ENCODE measurements around the gene RAPGEF5. TPM values are rescaled to one million over a fixed set of nuclear protein-coding genes. Genes with fewer than 3 reads are reported as not detected.

RAPGEF5 gene
- total RNA-seq, 2 donors from 2014 or later = 7.4 to 29.8 TPM

- H3K27me3 ChIP-seq (replicated peaks; ENCODE audit: insufficient read depth) = no peaks in the 10 kb centered on the region
- H3K27ac ChIP-seq = no peak overlapping the region
- intact Hi-C loops (cut with DNase I) = no loop called here
- no peak overlapping the region for H3K4me3 ChIP-seq
- no peaks in the 10 kb centered on the region for H3K9me3 ChIP-seq
- no peak for TF ChIP-seq CTCF (IDR thresholded peaks at IDR 0.05)
- TF ChIP-seq POLR2AphosphoS5 (IDR thresholded peaks at IDR 0.05) = no peak
- TF ChIP-seq POLR2A (IDR thresholded peaks at IDR 0.05) = no peak
- H3K4me1 ChIP-seq (replicated peaks) = no peaks in the 10 kb centered on the region
- no peaks in the 10 kb centered on the region for H3K36me3 ChIP-seq
- no peak for DNase-seq (ENCODE audit: low spot score)
- 53% methylated on average over 21 of the region's 21 CpGs for WGBS
Observed at GRCh38 chr7:22193450-22193983, 163.4 kb downstream of the RAPGEF5 start.

DNA sequence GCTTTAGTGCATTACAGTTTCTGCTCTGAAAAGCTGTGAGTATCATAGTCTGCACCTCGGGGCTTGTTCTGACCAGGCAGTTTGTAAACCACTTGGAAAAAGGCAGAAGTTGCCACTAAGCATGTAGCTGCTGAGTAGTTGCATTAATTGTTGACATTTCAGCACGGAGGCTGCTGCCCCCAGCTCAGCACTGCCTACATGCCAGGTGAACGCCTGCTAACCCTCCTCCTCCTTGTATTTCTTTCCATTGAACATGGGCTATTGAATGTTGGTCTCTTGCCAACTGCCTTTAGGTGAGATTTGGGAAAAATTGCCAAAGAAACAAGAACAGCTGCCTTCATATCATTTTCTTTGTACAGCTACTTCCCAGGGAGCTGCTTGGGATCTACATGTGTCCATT, 164.2 kb downstream of the RAPGEF5 start:
- no peak for TF ChIP-seq POLR2A (IDR thresholded peaks at IDR 0.05)
- no peak for TF ChIP-seq CTCF (IDR thresholded peaks at IDR 0.05)
- TF ChIP-seq POLR2AphosphoS5 (IDR thresholded peaks at IDR 0.05) = no peak
- Histone ChIP-seq H3K27me3 (replicated peaks; ENCODE audit: insufficient read depth) (no peaks in the 10 kb centered on the region), H3K27ac (no peak overlapping the region), H3K4me1 (replicated peaks) (no peaks in the 10 kb centered on the region), H3K4me3 (no peak overlapping the region), H3K9me3 (no peaks in the 10 kb centered on the region), H3K36me3 (no peaks in the 10 kb centered on the region)
- intact Hi-C loops (cut with DNase I) = no loop called here
- no peak for DNase-seq (ENCODE audit: low spot score)
- 39% methylated on average over 3 of the region's 3 CpGs for WGBS

DNA sequence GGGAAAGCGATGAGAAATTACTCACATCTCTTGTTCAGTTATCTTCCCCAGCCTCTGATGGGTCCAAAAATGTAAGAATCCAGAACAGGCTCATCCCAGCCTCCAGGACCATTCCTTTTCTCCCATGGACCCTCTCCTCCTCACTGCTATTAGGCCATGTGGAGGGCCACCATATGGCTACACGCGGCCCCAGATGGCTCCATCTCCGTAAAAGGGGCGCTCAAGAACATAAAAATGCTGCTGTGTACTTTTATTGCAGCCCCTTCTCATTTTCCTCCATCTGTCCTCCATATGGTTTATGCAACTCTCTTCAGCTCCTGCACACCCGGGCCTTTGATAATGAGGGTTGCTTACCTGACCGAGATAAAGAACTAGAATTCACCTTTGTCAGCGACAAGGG, 166.2 kb downstream of the RAPGEF5 start:
- intact Hi-C loops (cut with DNase I) = no loop called here
- no peaks in the 10 kb centered on the region for H3K9me3 ChIP-seq
- H3K27me3 ChIP-seq (replicated peaks; ENCODE audit: insufficient read depth) = no peaks in the 10 kb centered on the region
- WGBS = 92% methylated on average over 8 of the region's 8 CpGs
- TF ChIP-seq CTCF (IDR thresholded peaks at IDR 0.05) = no peak
- no peak for TF ChIP-seq POLR2AphosphoS5 (IDR thresholded peaks at IDR 0.05)
- no peak for TF ChIP-seq POLR2A (IDR thresholded peaks at IDR 0.05)
- H3K36me3 ChIP-seq = no peaks in the 10 kb centered on the region
- no peaks in the 10 kb centered on the region for H3K4me1 ChIP-seq (replicated peaks)
- no peak for DNase-seq (ENCODE audit: low spot score)
- no peak overlapping the region for H3K27ac ChIP-seq
- H3K4me3 ChIP-seq = no peak overlapping the region

DNA sequence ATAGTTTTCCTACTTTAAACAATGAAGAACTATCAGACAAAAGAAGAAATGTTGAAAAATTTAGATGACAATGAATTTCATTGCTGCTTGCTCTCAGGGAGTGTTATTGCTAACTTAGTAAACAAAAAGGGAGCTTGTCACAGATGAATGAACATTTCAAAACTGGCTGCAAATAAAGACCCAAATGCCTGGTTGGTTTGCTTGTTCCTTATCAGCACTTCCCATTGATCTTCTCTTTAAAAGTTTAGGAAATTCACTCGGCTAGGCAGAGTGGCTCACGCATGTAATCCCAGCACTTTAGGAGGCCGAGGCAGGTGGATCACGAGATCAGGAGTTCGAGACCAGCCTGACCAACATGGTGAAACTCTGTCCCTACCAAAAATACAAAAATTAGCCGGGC, 167.2 kb downstream of the RAPGEF5 start:
- WGBS = 64% methylated on average over 6 of the region's 6 CpGs
- no peaks in the 10 kb centered on the region for H3K36me3 ChIP-seq
- intact Hi-C loops (cut with DNase I) = no loop called here
- H3K27me3 ChIP-seq (replicated peaks; ENCODE audit: insufficient read depth) = no peaks in the 10 kb centered on the region
- no peak for DNase-seq (ENCODE audit: low spot score)
- no peaks in the 10 kb centered on the region for H3K4me1 ChIP-seq (replicated peaks)
- H3K27ac ChIP-seq = no peak overlapping the region
- no peak overlapping the region for H3K4me3 ChIP-seq
- H3K9me3 ChIP-seq = no peaks in the 10 kb centered on the region
- TF ChIP-seq POLR2AphosphoS5 (IDR thresholded peaks at IDR 0.05) (no peak), CTCF (IDR thresholded peaks at IDR 0.05) (no peak), POLR2A (IDR thresholded peaks at IDR 0.05) (no peak)

GRCh38 chr7:22189230-22189629, 167.7 kb downstream of the RAPGEF5 start:
- H3K4me3 ChIP-seq = no peak overlapping the region
- no peak overlapping the region for H3K27ac ChIP-seq
- no peaks in the 10 kb centered on the region for H3K36me3 ChIP-seq
- no peaks in the 10 kb centered on the region for H3K4me1 ChIP-seq (replicated peaks)
- intact Hi-C loops (cut with DNase I) = no loop called here
- no peaks in the 10 kb centered on the region for H3K27me3 ChIP-seq (replicated peaks; ENCODE audit: insufficient read depth)
- no peak for DNase-seq (ENCODE audit: low spot score)
- H3K9me3 ChIP-seq = no peaks in the 10 kb centered on the region
- 79% methylated on average over 3 of the region's 3 CpGs for WGBS
- no peak for TF ChIP-seq POLR2AphosphoS5 (IDR thresholded peaks at IDR 0.05)
- no peak for TF ChIP-seq POLR2A (IDR thresholded peaks at IDR 0.05)
- TF ChIP-seq CTCF (IDR thresholded peaks at IDR 0.05) = no peak
